H9 (cell line): ENCODE data around the gene SMYD2. TPM values are rescaled to one million over a fixed set of nuclear protein-coding genes. Genes with fewer than 3 reads are reported as not detected.

Source experiments
- DNase-seq: peaks from one replicate; pipeline ENCODE4 v3.0.0-alpha.2; 2017
- H2AFZ ChIP-seq: one replicate; pipeline ENCODE4 v1.6.1; 2013; ENCODE audit warnings: mild to moderate bottlenecking, low read length, control low read depth, moderate library complexity
- H2AK5ac ChIP-seq: 2 replicates; pipeline ENCODE4 v1.6.1; 2013; ENCODE audit warnings: low read length, control low read depth, mixed read lengths; ENCODE audit not compliant: insufficient read length
- H2BK120ac ChIP-seq: one replicate; pipeline ENCODE4 v1.6.1; 2013; ENCODE audit warnings: low read depth, mild to moderate bottlenecking, low read length, control low read depth, inconsistent platforms; ENCODE audit not compliant: poor library complexity, severe bottlenecking
- H2BK12ac ChIP-seq: 2 replicates; pipeline ENCODE4 v1.6.1; 2013; ENCODE audit warnings: low read length, control low read depth, mixed read lengths, low read depth; ENCODE audit not compliant: insufficient read length
- H2BK15ac ChIP-seq: 2 replicates; pipeline ENCODE4 v1.6.1; 2013; ENCODE audit warnings: low read depth, low read length, control low read depth
- H2BK20ac ChIP-seq: one replicate; pipeline ENCODE4 v1.6.1; 2013; ENCODE audit warnings: low read depth, mild to moderate bottlenecking, low read length, control low read depth, inconsistent platforms; ENCODE audit not compliant: poor library complexity, severe bottlenecking
- H2BK5ac ChIP-seq: 2 replicates; pipeline ENCODE4 v1.6.1; 2013; ENCODE audit warnings: low read length, control low read depth, mixed read lengths; ENCODE audit not compliant: insufficient read length
- H3K14ac ChIP-seq: 2 replicates; pipeline ENCODE4 v1.6.1; 2013; ENCODE audit warnings: low read length, control low read depth; ENCODE audit not compliant: insufficient read depth
- H3K18ac ChIP-seq: 2 replicates; pipeline ENCODE4 v1.6.1; 2013; ENCODE audit warnings: low read depth, mild to moderate bottlenecking, mixed read lengths, low read length, control low read depth; ENCODE audit not compliant: insufficient read length
- H3K23ac ChIP-seq: 2 replicates; pipeline ENCODE4 v1.6.1; 2013; ENCODE audit warnings: low read length, control low read depth, mixed read lengths, low read depth; ENCODE audit not compliant: insufficient read length
- H3K23me2 ChIP-seq: 2 replicates; pipeline ENCODE4 v1.6.1; 2013; ENCODE audit warnings: low read depth, mild to moderate bottlenecking, mixed read lengths, low read length, control low read depth; ENCODE audit not compliant: insufficient read length, poor library complexity, severe bottlenecking
- H3K27ac ChIP-seq: 2 replicates; pipeline ENCODE4 v1.5.1; 2013; ENCODE audit warnings: low read length, control low read depth, mixed read lengths, low read depth; ENCODE audit not compliant: insufficient read length
- H3K27me3 ChIP-seq: 2 replicates; pipeline ENCODE4 v1.6.1; 2013; ENCODE audit warnings: low read length, control low read depth, inconsistent platforms; ENCODE audit not compliant: insufficient read depth
- H3K4ac ChIP-seq: 2 replicates; pipeline ENCODE4 v1.6.1; 2013; ENCODE audit warnings: low read depth, mild to moderate bottlenecking, control low read depth, inconsistent platforms, low read length, moderate library complexity
- H3K4me1 ChIP-seq: 2 replicates; pipeline ENCODE4 v1.6.1; 2013; ENCODE audit warnings: low read length, control low read depth, inconsistent platforms; ENCODE audit not compliant: insufficient read depth
- H3K4me2 ChIP-seq: 2 replicates; pipeline ENCODE4 v1.6.1; 2013; ENCODE audit warnings: low read length, control low read depth, mixed read lengths; ENCODE audit not compliant: insufficient read length, insufficient read depth
- H3K56ac ChIP-seq: 2 replicates; pipeline ENCODE4 v1.6.1; 2013; ENCODE audit warnings: low read depth, mild to moderate bottlenecking, mixed read lengths, low read length, control low read depth; ENCODE audit not compliant: insufficient read length
- H3K79me1 ChIP-seq: 2 replicates; pipeline ENCODE4 v1.6.1; 2013; ENCODE audit warnings: low read depth, mild to moderate bottlenecking, moderate library complexity, low read length, control low read depth, inconsistent platforms; ENCODE audit not compliant: insufficient read depth, poor library complexity, severe bottlenecking
- H3K79me2 ChIP-seq: 2 replicates; pipeline ENCODE4 v1.6.1; 2013; ENCODE audit warnings: low read length, control low read depth, inconsistent platforms; ENCODE audit not compliant: insufficient read depth
- H3K9ac ChIP-seq: 2 replicates; pipeline ENCODE4 v1.6.1; 2013; ENCODE audit warnings: low read length, control low read depth, mixed read lengths; ENCODE audit not compliant: insufficient read length; ENCODE audit errors: extremely low read depth
- H3K9me3 ChIP-seq: one replicate; pipeline ENCODE4 v1.6.1; 2013; ENCODE audit warnings: low read depth, low read length, inconsistent platforms; ENCODE audit not compliant: control insufficient read depth
- H3T11ph ChIP-seq: one replicate; pipeline ENCODE4 v1.6.1; 2013; ENCODE audit warnings: mild to moderate bottlenecking, low read length, control low read depth, inconsistent platforms
- H4K20me1 ChIP-seq: one replicate; pipeline ENCODE4 v1.6.1; 2013; ENCODE audit not compliant: control insufficient read depth, insufficient read length, insufficient read depth
- H4K5ac ChIP-seq: 2 replicates; pipeline ENCODE4 v1.6.1; 2013; ENCODE audit warnings: low read depth, mild to moderate bottlenecking, mixed read lengths, low read length, control low read depth; ENCODE audit not compliant: insufficient read length
- H4K8ac ChIP-seq: replicated peaks from 2 replicates; pipeline ENCODE4 v1.6.1; 2013; ENCODE audit warnings: low read length, control low read depth, mixed read lengths, low read depth; ENCODE audit not compliant: insufficient read length
- H4K91ac ChIP-seq: 2 replicates; pipeline ENCODE4 v1.6.1; 2013; ENCODE audit warnings: low read depth, mild to moderate bottlenecking, moderate library complexity, mixed read lengths, low read length, control low read depth; ENCODE audit not compliant: insufficient read length
- H3K27ac Mint-ChIP-seq, 3 experiments: 2 replicates in 2 of 3; 3 replicates in 1 of 3; pipeline ENCODE4 v1.8.0; 2020 to 2021; ENCODE audit warnings: mixed read lengths in 3 of 3, mild to moderate bottlenecking in 1 of 3, moderate library complexity in 1 of 3
- H3K27me3 Mint-ChIP-seq: 2 replicates; pipeline ENCODE4 v1.8.0; 2021; ENCODE audit warnings: low read depth, mild to moderate bottlenecking, moderate library complexity, mixed read lengths
- H3K36me3 Mint-ChIP-seq, 3 experiments: 2 replicates in 2 of 3; 3 replicates in 1 of 3; pipeline ENCODE4 v1.8.0; 2020 to 2021; ENCODE audit warnings: low read depth in 3 of 3, mixed read lengths in 3 of 3; ENCODE audit not compliant: insufficient read depth in 1 of 3
- H3K4me1 Mint-ChIP-seq, 2 experiments: 2 replicates each; pipeline ENCODE4 v1.8.0; 2020; ENCODE audit warnings: mixed read lengths in 2 of 2
- H3K4me3 Mint-ChIP-seq, 2 experiments: 2 replicates in 1 of 2; 3 replicates in 1 of 2; pipeline ENCODE4 v1.8.0; 2020 to 2021; ENCODE audit warnings: mild to moderate bottlenecking in 2 of 2, mixed read lengths in 2 of 2, moderate library complexity in 1 of 2
- H3K9me3 Mint-ChIP-seq, 2 experiments: 2 replicates in 1 of 2; 3 replicates in 1 of 2; pipeline ENCODE4 v1.8.0; 2020; ENCODE audit warnings: mild to moderate bottlenecking in 2 of 2, mixed read lengths in 2 of 2, moderate library complexity in 1 of 2
- CTCF ChIP-seq: fragments of 200-600 bp; sonication (generic); conservative IDR thresholded peaks from 3 replicates; pipeline ENCODE4 v1.8.0; 2021; ENCODE audit warnings: antibody characterized with exemption, mild to moderate bottlenecking
- WGBS: extraction: QIAGEN DNeasy Blood & Tissue Kit; methylation state at CpG from one replicate; pipeline ENCODE4 v1.1.7; 2013; ENCODE audit warnings: missing lambda C conversion rate, low lambda C conversion rate, mixed read lengths; ENCODE audit not compliant: insufficient read length; ENCODE audit errors: extremely low coverage; 5-methylcytosine and 5-hydroxymethylcytosine counted together
- total RNA-seq: library from RNA; stranded (reverse); gene quantifications from 2 replicates; pipeline ENCODE4 v1.2.1, GENCODE V29; 2021

SMYD2 gene
- total RNA-seq, 1 experiment from 2014 or later: 10.9 TPM

- Mint-ChIP-seq H3K27ac (peak overlapping the region in 2 of 3 experiments; percentile 32 to 71; a peak in 4 of 7 replicates), H3K4me1 (peaks cover 33 to 34% of the 10 kb centered on the region in 2 experiments), H3K36me3 (peaks cover 0 to 4% (median 0%) of the 10 kb centered on the region in 3 experiments; a peak in 3 of 7 replicates), H3K4me3 (no peak overlapping the region), H3K27me3 (no peaks in the 10 kb centered on the region), H3K9me3 (no peaks in the 10 kb centered on the region)
- Histone ChIP-seq H3K27ac (no peak overlapping the region), H2BK20ac (no peak overlapping the region), H3K18ac (peak overlapping the region; percentile 86), H3K79me1 (no peaks in the 10 kb centered on the region), H3K9ac (peak overlapping the region; percentile 12), H3K23ac (no peak overlapping the region), H2BK12ac (peak overlapping the region; percentile 94), H3K4ac (no peak overlapping the region), H3K4me2 (peak overlapping the region; percentile 6), H2AFZ (no peak overlapping the region), H2AK5ac (no peak overlapping the region), H4K20me1 (no peaks in the 10 kb centered on the region), H3K79me2 (no peaks in the 10 kb centered on the region), H3K56ac (no peak overlapping the region), H3K9me3 (no peaks in the 10 kb centered on the region), H3T11ph (peak overlapping the region; percentile 81), H2BK120ac (no peak overlapping the region), H4K5ac (peak overlapping the region; percentile 39), H3K27me3 (no peaks in the 10 kb centered on the region), H4K91ac (no peak overlapping the region), H4K8ac (no peak overlapping the region), H2BK15ac (no peak overlapping the region), H2BK5ac (no peak overlapping the region), H3K23me2 (no peaks in the 10 kb centered on the region), H3K14ac (peak overlapping the region; percentile 73; the same call in 1 of the 2 replicates), H3K4me1 (peaks cover 3% of the 10 kb centered on the region)
- no peak for DNase-seq
- WGBS: no CpG with 5 or more reads among the region's 6 CpGs
- TF ChIP-seq CTCF: no peak
These were observed 56.6 kb downstream of the SMYD2 start for GRCh38 chr1:214337511-214337910.
